ENCODE measurements around the gene GPR171. TPM values are rescaled to one million over a fixed set of nuclear protein-coding genes. Genes with fewer than 3 reads are reported as not detected.

Gene GPR171
- total RNA-seq, 2 experiments from 2014 or later, result 91.8 to 101 TPM

DNA sequence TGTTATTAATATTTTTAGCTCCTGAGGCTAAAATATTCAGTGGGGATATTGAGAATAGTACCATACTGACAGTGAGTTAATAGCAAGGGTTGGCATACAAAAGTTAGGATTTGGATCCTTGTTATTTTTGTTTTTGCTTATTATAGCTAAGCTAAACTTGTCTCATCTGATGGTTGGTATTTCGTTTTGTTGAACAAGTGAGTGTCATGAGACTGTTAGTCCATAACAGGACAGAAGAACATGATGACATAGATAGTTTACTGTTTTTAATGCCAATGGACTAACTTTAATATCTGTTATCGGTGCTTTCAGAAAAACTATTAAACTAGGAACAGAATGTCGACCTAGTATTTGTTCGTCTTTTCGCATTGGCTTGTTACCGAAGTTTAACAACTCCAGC lies 48.5 kb downstream of the GPR171 start:
- Mint-ChIP-seq H3K27me3 (peaks cover 3% of the 10 kb centered on the region), H3K36me3 (ENCODE audit: low read depth) (no peaks in the 10 kb centered on the region), H3K4me3 (no peak overlapping the region), H3K4me1 (ENCODE audit: low read depth) (no peaks in the 10 kb centered on the region), H3K27ac (no peak overlapping the region), H3K9me3 (no peaks in the 10 kb centered on the region)
- POLR2A ChIA-PET, result no interaction called here
- DNase-seq, result no peak
- TF ChIP-seq, protein P1, sequence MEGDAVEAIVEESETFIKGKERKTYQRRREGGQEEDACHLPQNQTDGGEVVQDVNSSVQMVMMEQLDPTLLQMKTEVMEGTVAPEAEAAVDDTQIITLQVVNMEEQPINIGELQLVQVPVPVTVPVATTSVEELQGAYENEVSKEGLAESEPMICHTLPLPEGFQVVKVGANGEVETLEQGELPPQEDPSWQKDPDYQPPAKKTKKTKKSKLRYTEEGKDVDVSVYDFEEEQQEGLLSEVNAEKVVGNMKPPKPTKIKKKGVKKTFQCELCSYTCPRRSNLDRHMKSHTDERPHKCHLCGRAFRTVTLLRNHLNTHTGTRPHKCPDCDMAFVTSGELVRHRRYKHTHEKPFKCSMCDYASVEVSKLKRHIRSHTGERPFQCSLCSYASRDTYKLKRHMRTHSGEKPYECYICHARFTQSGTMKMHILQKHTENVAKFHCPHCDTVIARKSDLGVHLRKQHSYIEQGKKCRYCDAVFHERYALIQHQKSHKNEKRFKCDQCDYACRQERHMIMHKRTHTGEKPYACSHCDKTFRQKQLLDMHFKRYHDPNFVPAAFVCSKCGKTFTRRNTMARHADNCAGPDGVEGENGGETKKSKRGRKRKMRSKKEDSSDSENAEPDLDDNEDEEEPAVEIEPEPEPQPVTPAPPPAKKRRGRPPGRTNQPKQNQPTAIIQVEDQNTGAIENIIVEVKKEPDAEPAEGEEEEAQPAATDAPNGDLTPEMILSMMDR (IDR thresholded peaks at IDR 0.05), result no peak
- intact Hi-C loops (cut with micrococcal nuclease), result no loop called here
- CTCF ChIA-PET, result interaction anchor here (1.1 kb wide), 1 partner anchor 12 kb away, joined by 3 read pairs; no protein-coding TSS in a partner anchor
- ATAC-seq, result no peak

DNA sequence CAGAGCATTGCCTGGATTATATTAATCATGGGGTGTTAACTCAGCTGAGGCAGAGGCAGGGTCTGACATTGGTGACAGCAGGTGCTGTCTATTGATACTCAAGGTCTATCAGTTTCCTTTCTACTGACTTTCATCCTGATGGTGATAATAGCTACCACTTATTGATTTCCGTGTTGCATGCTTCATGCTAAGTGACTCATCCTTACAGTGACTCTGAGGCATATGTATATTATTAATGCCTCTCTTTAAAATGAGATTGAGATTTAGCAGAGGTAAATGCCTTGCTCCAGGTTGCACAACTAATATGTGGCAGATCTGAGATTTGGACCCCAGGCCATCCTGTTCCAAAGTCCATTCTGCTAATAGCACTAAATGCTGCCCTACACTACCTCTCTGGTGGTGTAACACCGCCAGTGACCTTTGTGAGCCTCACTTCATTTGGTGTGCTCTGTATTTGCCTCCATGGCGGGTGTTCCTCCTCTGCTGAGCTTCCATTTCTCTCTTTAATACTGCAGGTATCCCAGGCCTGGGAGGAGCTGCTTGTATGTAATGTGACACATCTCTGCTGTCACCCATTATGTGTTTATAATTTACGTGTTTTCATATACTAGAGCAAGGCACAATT lies 50.4 kb downstream of the GPR171 start:
- H3K27ac Mint-ChIP-seq, result no peak overlapping the region

More for the DNA sequence above, 50.4 kb downstream of the GPR171 start:
- H3K4me1 Mint-ChIP-seq (ENCODE audit: low read depth), result no peaks in the 10 kb centered on the region
- CTCF ChIA-PET, result interaction anchor here (0.5 to 1.8 kb wide), 4 partner anchors 15 to 174 kb away, joined by 3 to 9 read pairs (median 3); no protein-coding TSS in a partner anchor
- H3K4me3 Mint-ChIP-seq, result no peak overlapping the region
- peaks cover 3% of the 10 kb centered on the region for H3K27me3 Mint-ChIP-seq
- POLR2A ChIA-PET, result no interaction called here
- intact Hi-C loops (cut with micrococcal nuclease), result no loop called here
- H3K36me3 Mint-ChIP-seq (ENCODE audit: low read depth), result no peaks in the 10 kb centered on the region
- ATAC-seq, result no peak
- TF ChIP-seq, protein P1 (IDR thresholded peaks at IDR 0.05), result no peak
- no peak for DNase-seq
- no peaks in the 10 kb centered on the region for H3K9me3 Mint-ChIP-seq

Other genes starting within 250 kb of the GPR171 start
- not detected for gene CLRN1, start 230.5 kb downstream of the GPR171 start, total RNA-seq
- gene MED12L, start 117.6 kb downstream of the GPR171 start, total RNA-seq, result 1 to 10 TPM; 2.9 to 3.4 TPM
- gene P2RY14, start 75.3 kb upstream of the GPR171 start, total RNA-seq, result under 1 TPM; 0.51 to 0.70 TPM
- not detected for gene GPR87, start 113.6 kb upstream of the GPR171 start, total RNA-seq
- not detected for gene P2RY13, start 126.3 kb upstream of the GPR171 start, total RNA-seq
- gene P2RY12, start 181.5 kb upstream of the GPR171 start, total RNA-seq, result not detected

Measured in activated CD8-positive, alpha-beta T cell treated with anti-CD3 and anti-CD28 coated beads for 36 hours (primary cell).